H9 (cell line): ENCODE results near the gene LRCH4. TPM values are rescaled to one million over a fixed set of nuclear protein-coding genes. Genes with fewer than 3 reads are reported as not detected.

Experiments
- DNase-seq: peaks from one replicate; pipeline ENCODE4 v3.0.0-alpha.2; 2017
- H2AFZ ChIP-seq: one replicate; pipeline ENCODE4 v1.6.1; 2013; ENCODE audit warnings: mild to moderate bottlenecking, low read length, control low read depth, moderate library complexity
- H2AK5ac ChIP-seq: 2 replicates; pipeline ENCODE4 v1.6.1; 2013; ENCODE audit warnings: low read length, control low read depth, mixed read lengths; ENCODE audit not compliant: insufficient read length
- H2BK120ac ChIP-seq: one replicate; pipeline ENCODE4 v1.6.1; 2013; ENCODE audit warnings: low read depth, mild to moderate bottlenecking, low read length, control low read depth, inconsistent platforms; ENCODE audit not compliant: poor library complexity, severe bottlenecking
- H2BK12ac ChIP-seq: 2 replicates; pipeline ENCODE4 v1.6.1; 2013; ENCODE audit warnings: low read length, control low read depth, mixed read lengths, low read depth; ENCODE audit not compliant: insufficient read length
- H2BK15ac ChIP-seq: 2 replicates; pipeline ENCODE4 v1.6.1; 2013; ENCODE audit warnings: low read depth, low read length, control low read depth
- H2BK20ac ChIP-seq: one replicate; pipeline ENCODE4 v1.6.1; 2013; ENCODE audit warnings: low read depth, mild to moderate bottlenecking, low read length, control low read depth, inconsistent platforms; ENCODE audit not compliant: poor library complexity, severe bottlenecking
- H2BK5ac ChIP-seq: 2 replicates; pipeline ENCODE4 v1.6.1; 2013; ENCODE audit warnings: low read length, control low read depth, mixed read lengths; ENCODE audit not compliant: insufficient read length
- H3K14ac ChIP-seq: 2 replicates; pipeline ENCODE4 v1.6.1; 2013; ENCODE audit warnings: low read length, control low read depth; ENCODE audit not compliant: insufficient read depth
- H3K18ac ChIP-seq: 2 replicates; pipeline ENCODE4 v1.6.1; 2013; ENCODE audit warnings: low read depth, mild to moderate bottlenecking, mixed read lengths, low read length, control low read depth; ENCODE audit not compliant: insufficient read length
- H3K23ac ChIP-seq: 2 replicates; pipeline ENCODE4 v1.6.1; 2013; ENCODE audit warnings: low read length, control low read depth, mixed read lengths, low read depth; ENCODE audit not compliant: insufficient read length
- H3K23me2 ChIP-seq: 2 replicates; pipeline ENCODE4 v1.6.1; 2013; ENCODE audit warnings: low read depth, mild to moderate bottlenecking, mixed read lengths, low read length, control low read depth; ENCODE audit not compliant: insufficient read length, poor library complexity, severe bottlenecking
- H3K27ac ChIP-seq: 2 replicates; pipeline ENCODE4 v1.5.1; 2013; ENCODE audit warnings: low read length, control low read depth, mixed read lengths, low read depth; ENCODE audit not compliant: insufficient read length
- H3K27me3 ChIP-seq: 2 replicates; pipeline ENCODE4 v1.6.1; 2013; ENCODE audit warnings: low read length, control low read depth, inconsistent platforms; ENCODE audit not compliant: insufficient read depth
- H3K4ac ChIP-seq: 2 replicates; pipeline ENCODE4 v1.6.1; 2013; ENCODE audit warnings: low read depth, mild to moderate bottlenecking, control low read depth, inconsistent platforms, low read length, moderate library complexity
- H3K4me1 ChIP-seq: 2 replicates; pipeline ENCODE4 v1.6.1; 2013; ENCODE audit warnings: low read length, control low read depth, inconsistent platforms; ENCODE audit not compliant: insufficient read depth
- H3K4me2 ChIP-seq: 2 replicates; pipeline ENCODE4 v1.6.1; 2013; ENCODE audit warnings: low read length, control low read depth, mixed read lengths; ENCODE audit not compliant: insufficient read length, insufficient read depth
- H3K56ac ChIP-seq: 2 replicates; pipeline ENCODE4 v1.6.1; 2013; ENCODE audit warnings: low read depth, mild to moderate bottlenecking, mixed read lengths, low read length, control low read depth; ENCODE audit not compliant: insufficient read length
- H3K79me1 ChIP-seq: 2 replicates; pipeline ENCODE4 v1.6.1; 2013; ENCODE audit warnings: low read depth, mild to moderate bottlenecking, moderate library complexity, low read length, control low read depth, inconsistent platforms; ENCODE audit not compliant: insufficient read depth, poor library complexity, severe bottlenecking
- H3K79me2 ChIP-seq: 2 replicates; pipeline ENCODE4 v1.6.1; 2013; ENCODE audit warnings: low read length, control low read depth, inconsistent platforms; ENCODE audit not compliant: insufficient read depth
- H3K9ac ChIP-seq: 2 replicates; pipeline ENCODE4 v1.6.1; 2013; ENCODE audit warnings: low read length, control low read depth, mixed read lengths; ENCODE audit not compliant: insufficient read length; ENCODE audit errors: extremely low read depth
- H3K9me3 ChIP-seq: one replicate; pipeline ENCODE4 v1.6.1; 2013; ENCODE audit warnings: low read depth, low read length, inconsistent platforms; ENCODE audit not compliant: control insufficient read depth
- H3T11ph ChIP-seq: one replicate; pipeline ENCODE4 v1.6.1; 2013; ENCODE audit warnings: mild to moderate bottlenecking, low read length, control low read depth, inconsistent platforms
- H4K20me1 ChIP-seq: one replicate; pipeline ENCODE4 v1.6.1; 2013; ENCODE audit not compliant: control insufficient read depth, insufficient read length, insufficient read depth
- H4K5ac ChIP-seq: 2 replicates; pipeline ENCODE4 v1.6.1; 2013; ENCODE audit warnings: low read depth, mild to moderate bottlenecking, mixed read lengths, low read length, control low read depth; ENCODE audit not compliant: insufficient read length
- H4K8ac ChIP-seq: replicated peaks from 2 replicates; pipeline ENCODE4 v1.6.1; 2013; ENCODE audit warnings: low read length, control low read depth, mixed read lengths, low read depth; ENCODE audit not compliant: insufficient read length
- H4K91ac ChIP-seq: 2 replicates; pipeline ENCODE4 v1.6.1; 2013; ENCODE audit warnings: low read depth, mild to moderate bottlenecking, moderate library complexity, mixed read lengths, low read length, control low read depth; ENCODE audit not compliant: insufficient read length
- H3K27ac Mint-ChIP-seq, 3 experiments: 2 replicates in 2 of 3; 3 replicates in 1 of 3; pipeline ENCODE4 v1.8.0; 2020 to 2021; ENCODE audit warnings: mixed read lengths in 3 of 3, mild to moderate bottlenecking in 1 of 3, moderate library complexity in 1 of 3
- H3K27me3 Mint-ChIP-seq: 2 replicates; pipeline ENCODE4 v1.8.0; 2021; ENCODE audit warnings: low read depth, mild to moderate bottlenecking, moderate library complexity, mixed read lengths
- H3K36me3 Mint-ChIP-seq, 3 experiments: 2 replicates in 2 of 3; 3 replicates in 1 of 3; pipeline ENCODE4 v1.8.0; 2020 to 2021; ENCODE audit warnings: low read depth in 3 of 3, mixed read lengths in 3 of 3; ENCODE audit not compliant: insufficient read depth in 1 of 3
- H3K4me1 Mint-ChIP-seq, 2 experiments: 2 replicates each; pipeline ENCODE4 v1.8.0; 2020; ENCODE audit warnings: mixed read lengths in 2 of 2
- H3K4me3 Mint-ChIP-seq, 2 experiments: 2 replicates in 1 of 2; 3 replicates in 1 of 2; pipeline ENCODE4 v1.8.0; 2020 to 2021; ENCODE audit warnings: mild to moderate bottlenecking in 2 of 2, mixed read lengths in 2 of 2, moderate library complexity in 1 of 2
- H3K9me3 Mint-ChIP-seq, 2 experiments: 2 replicates in 1 of 2; 3 replicates in 1 of 2; pipeline ENCODE4 v1.8.0; 2020; ENCODE audit warnings: mild to moderate bottlenecking in 2 of 2, mixed read lengths in 2 of 2, moderate library complexity in 1 of 2
- WGBS: extraction: QIAGEN DNeasy Blood & Tissue Kit; methylation state at CpG from one replicate; pipeline ENCODE4 v1.1.7; 2013; ENCODE audit warnings: missing lambda C conversion rate, low lambda C conversion rate, mixed read lengths; ENCODE audit not compliant: insufficient read length; ENCODE audit errors: extremely low coverage; 5-methylcytosine and 5-hydroxymethylcytosine counted together
- total RNA-seq: library from RNA; stranded (reverse); gene quantifications from 2 replicates; pipeline ENCODE4 v1.2.1, GENCODE V29; 2021
- TF ChIP-seq, protein P1 (sequence below): fragments of 200-600 bp; sonication (generic); conservative IDR thresholded peaks from 3 replicates; pipeline ENCODE4 v1.8.0; 2021; ENCODE audit warnings: antibody characterized with exemption, mild to moderate bottlenecking

LRCH4 gene
- total RNA-seq, 1 experiment from 2014 or later, result 39.1 TPM

- H3K4me3 Mint-ChIP-seq, result no peak overlapping the region
- H3K79me1 ChIP-seq, result no peaks in the 10 kb centered on the region
- DNase-seq, result no peak
- peaks cover 19 to 27% of the 10 kb centered on the region in 2 experiments for H3K4me1 Mint-ChIP-seq
- H2AK5ac ChIP-seq, result no peak overlapping the region
- no peak overlapping the region for H4K8ac ChIP-seq
- H3K79me2 ChIP-seq, result no peaks in the 10 kb centered on the region
- no peak overlapping the region for H2AFZ ChIP-seq
- no peak overlapping the region for H3K23ac ChIP-seq
- no peak overlapping the region for H2BK120ac ChIP-seq
- no peak overlapping the region for H3T11ph ChIP-seq
- H3K18ac ChIP-seq, result no peak overlapping the region
- H3K56ac ChIP-seq, result no peak overlapping the region
- peaks cover 10% of the 10 kb centered on the region for H3K27me3 Mint-ChIP-seq
- H3K9me3 Mint-ChIP-seq, result no peaks in the 10 kb centered on the region
- no peaks in the 10 kb centered on the region for H4K20me1 ChIP-seq
- no peak overlapping the region for H3K4me2 ChIP-seq
- no peak overlapping the region for H2BK20ac ChIP-seq
- H3K27ac Mint-ChIP-seq, result no peak overlapping the region
- TF ChIP-seq, protein P1, sequence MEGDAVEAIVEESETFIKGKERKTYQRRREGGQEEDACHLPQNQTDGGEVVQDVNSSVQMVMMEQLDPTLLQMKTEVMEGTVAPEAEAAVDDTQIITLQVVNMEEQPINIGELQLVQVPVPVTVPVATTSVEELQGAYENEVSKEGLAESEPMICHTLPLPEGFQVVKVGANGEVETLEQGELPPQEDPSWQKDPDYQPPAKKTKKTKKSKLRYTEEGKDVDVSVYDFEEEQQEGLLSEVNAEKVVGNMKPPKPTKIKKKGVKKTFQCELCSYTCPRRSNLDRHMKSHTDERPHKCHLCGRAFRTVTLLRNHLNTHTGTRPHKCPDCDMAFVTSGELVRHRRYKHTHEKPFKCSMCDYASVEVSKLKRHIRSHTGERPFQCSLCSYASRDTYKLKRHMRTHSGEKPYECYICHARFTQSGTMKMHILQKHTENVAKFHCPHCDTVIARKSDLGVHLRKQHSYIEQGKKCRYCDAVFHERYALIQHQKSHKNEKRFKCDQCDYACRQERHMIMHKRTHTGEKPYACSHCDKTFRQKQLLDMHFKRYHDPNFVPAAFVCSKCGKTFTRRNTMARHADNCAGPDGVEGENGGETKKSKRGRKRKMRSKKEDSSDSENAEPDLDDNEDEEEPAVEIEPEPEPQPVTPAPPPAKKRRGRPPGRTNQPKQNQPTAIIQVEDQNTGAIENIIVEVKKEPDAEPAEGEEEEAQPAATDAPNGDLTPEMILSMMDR, result no peak
- H2BK5ac ChIP-seq, result no peak overlapping the region
- H3K14ac ChIP-seq, result no peak overlapping the region
- H3K23me2 ChIP-seq, result peaks cover 16% of the 10 kb centered on the region
- no peak overlapping the region for H3K4ac ChIP-seq
- peaks cover 5 to 44% (median 9%) of the 10 kb centered on the region in 3 experiments; a peak in 5 of 7 replicates for H3K36me3 Mint-ChIP-seq
- no CpG with 5 or more reads among the region's 4 CpGs for WGBS
- H3K27ac ChIP-seq, result no peak overlapping the region
- H2BK15ac ChIP-seq, result no peak overlapping the region
- peaks cover 4% of the 10 kb centered on the region; the same call in 1 of the 2 replicates for H3K4me1 ChIP-seq
- no peak overlapping the region for H4K91ac ChIP-seq
- no peaks in the 10 kb centered on the region for H3K27me3 ChIP-seq
- H4K5ac ChIP-seq, result no peak overlapping the region
- H3K9me3 ChIP-seq, result no peaks in the 10 kb centered on the region
- H3K9ac ChIP-seq, result no peak overlapping the region
- no peak overlapping the region for H2BK12ac ChIP-seq
These were observed 12.5 kb upstream of the LRCH4 start for GRCh38 chr7:100598425-100598824.
